Mononuclear cell (primary cell): ENCODE results near the gene MID1. TPM values are rescaled to one million over a fixed set of nuclear protein-coding genes. Genes with fewer than 3 reads are reported as not detected.

ENCODE experiments used
- H3K27me3 ChIP-seq: 2 replicates; pipeline ENCODE4 v1.6.0; 2011; ENCODE audit warnings: low read length, control low read depth; ENCODE audit not compliant: insufficient read depth
- H3K4me1 ChIP-seq: 2 replicates; pipeline ENCODE4 v1.5.1; 2011; ENCODE audit warnings: mild to moderate bottlenecking, low read length, control low read depth; ENCODE audit not compliant: insufficient read depth
- H3K4me3 ChIP-seq: 2 replicates; pipeline ENCODE4 v1.5.1; 2011; ENCODE audit warnings: mild to moderate bottlenecking, low read length, moderate library complexity
- H3K9me3 ChIP-seq: 2 replicates; pipeline ENCODE4 v1.5.1; 2011; ENCODE audit warnings: low read depth, mild to moderate bottlenecking, control low read depth, low read length
- total RNA-seq: library from RNA; depleted of rRNA; stranded (reverse); fragments of >200 nt; gene quantifications from one replicate; pipeline ENCODE4 v1.2.3, GENCODE V29; 2012

The MID1 gene
- total RNA-seq, 1 donor, result under 0.01 TPM

DNA sequence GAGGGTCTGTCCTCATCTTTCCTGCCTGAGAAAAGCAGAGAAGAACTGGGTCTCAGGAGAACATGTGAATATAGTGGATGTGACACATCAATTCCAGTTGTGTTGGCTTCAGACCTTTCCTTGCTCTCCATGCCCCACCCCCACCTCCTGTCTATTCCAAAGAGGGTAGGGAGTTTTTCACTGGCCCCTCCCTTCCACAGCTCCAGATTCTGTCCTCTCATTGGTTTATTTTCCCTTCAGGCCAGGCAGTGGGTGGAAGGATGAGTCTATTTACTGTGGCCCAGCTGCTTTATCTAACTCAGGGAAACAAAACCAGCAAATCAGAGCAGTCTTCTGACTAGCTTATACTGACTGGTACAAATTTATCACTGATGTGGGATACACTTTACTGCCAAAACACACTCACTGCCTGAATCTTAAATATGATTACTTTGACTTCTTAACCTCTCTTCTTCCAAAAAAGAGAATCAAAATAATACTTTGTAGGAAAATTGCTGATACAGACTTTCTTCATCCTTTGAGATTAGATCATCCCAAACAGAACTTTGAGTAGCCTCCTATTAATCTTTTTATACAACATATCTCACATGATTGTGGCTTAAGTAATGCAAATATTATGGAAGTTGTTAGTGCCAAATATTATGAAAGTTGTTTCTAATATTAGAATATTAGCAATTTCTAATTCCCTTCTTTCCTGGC is 221.2 kb downstream of the MID1 start:
- H3K27me3 ChIP-seq, result no peaks in the 10 kb centered on the region
- no peaks in the 10 kb centered on the region for H3K9me3 ChIP-seq
- H3K4me3 ChIP-seq, result no peak overlapping the region
- H3K4me1 ChIP-seq, result peaks cover 8% of the 10 kb centered on the region

DNA sequence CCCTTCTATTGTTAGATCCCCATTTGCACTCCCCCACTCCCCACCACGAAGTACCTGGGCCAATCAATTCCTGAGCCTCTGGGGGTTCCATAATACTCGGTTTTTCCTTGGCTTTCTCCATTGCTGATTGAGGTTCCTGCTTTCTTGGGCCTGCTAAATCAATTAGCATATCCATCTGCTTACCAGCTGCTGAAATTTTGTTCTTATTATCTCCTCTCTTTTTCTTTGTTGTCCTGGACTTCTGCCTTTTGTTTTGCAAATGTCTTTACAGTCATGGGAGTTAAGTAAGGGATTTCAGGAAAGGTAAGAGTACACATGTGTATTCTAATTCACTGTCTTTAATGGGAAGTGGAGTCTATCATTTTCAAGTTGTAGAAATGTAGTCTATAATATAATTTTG is 222.2 kb downstream of the MID1 start:
- Histone ChIP-seq H3K4me3 (no peak overlapping the region), H3K27me3 (no peaks in the 10 kb centered on the region), H3K4me1 (peaks cover 8% of the 10 kb centered on the region), H3K9me3 (no peaks in the 10 kb centered on the region)

DNA sequence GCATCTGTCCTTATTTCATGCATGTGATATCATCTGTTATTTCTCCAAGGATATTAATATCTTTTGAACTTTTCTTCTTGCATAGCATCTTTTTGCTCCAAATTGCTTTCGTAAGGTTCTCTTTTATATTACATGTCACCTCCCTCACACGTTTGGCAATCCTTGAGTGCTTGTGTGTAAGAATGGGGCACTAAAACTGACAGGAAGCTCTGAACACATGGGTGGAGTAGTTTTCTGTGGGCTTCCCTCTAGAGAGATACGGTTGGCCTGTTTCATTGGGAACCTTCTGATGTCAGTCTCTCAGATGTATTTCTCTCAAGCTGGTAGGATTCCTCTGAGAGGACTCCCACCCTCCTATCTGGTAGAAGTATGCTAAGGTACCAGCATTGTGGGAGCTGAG is 223.0 kb downstream of the MID1 start:
- Histone ChIP-seq H3K4me1 (peaks cover 8% of the 10 kb centered on the region), H3K9me3 (no peaks in the 10 kb centered on the region), H3K4me3 (no peak overlapping the region), H3K27me3 (no peaks in the 10 kb centered on the region)

DNA sequence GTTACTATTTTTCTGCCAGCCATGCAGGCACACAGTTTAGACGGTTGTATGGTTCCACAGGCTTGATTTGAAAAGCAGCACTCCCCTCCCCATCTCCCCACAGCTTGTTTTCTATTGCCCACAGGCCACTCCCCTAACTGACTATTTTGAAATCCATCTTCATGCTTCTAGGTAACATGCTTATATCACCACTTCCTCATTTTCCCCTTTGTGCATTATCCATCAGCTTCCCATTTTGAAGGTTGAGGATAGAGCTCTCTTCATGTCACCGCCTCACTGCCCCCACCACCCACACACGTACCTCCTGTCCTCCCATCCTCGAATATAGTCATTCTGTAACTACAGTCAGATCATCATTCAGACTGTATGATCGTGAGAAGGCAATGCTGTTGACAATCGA is 224.7 kb downstream of the MID1 start:
- Histone ChIP-seq H3K4me3 (no peak overlapping the region), H3K9me3 (no peaks in the 10 kb centered on the region), H3K4me1 (peaks cover 8% of the 10 kb centered on the region), H3K27me3 (no peaks in the 10 kb centered on the region)
